ENCODE data around the gene EPC2. TPM values are rescaled to one million over a fixed set of nuclear protein-coding genes. Genes with fewer than 3 reads are reported as not detected.

The EPC2 gene
- total and polyA plus RNA-seq, 2 experiments from 2014 or later, result 4.2 to 20.0 TPM

DNA sequence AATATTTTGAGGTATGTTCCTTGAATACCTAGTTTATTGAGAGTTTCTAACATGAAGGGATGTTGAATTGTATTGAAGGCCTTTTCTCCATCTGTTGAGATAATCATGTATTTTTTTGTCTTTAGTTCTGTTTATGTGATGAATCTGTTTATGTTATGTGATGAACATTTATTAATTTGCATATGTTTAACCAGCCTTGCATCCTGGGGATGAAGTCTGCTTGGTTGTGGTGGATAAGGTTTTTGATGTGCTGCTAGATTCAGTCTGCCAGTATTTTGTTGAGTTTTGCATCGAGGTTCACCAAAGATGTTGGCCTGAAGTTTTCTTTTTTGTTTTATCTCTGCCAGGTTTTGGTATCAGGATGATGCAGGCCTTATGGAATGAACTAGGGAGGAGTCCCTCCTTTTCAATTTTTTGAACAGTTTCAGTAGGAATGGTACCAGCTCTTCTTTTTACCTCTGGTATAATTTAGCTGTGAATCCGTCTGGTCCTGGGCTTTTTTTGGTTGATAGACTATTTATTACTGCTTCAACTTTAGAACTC lies 71.9 kb downstream of the EPC2 start:
- Histone ChIP-seq H3K4me1 (ENCODE audit: insufficient read depth) (peaks cover 19% of the 10 kb centered on the region), H3K4me2 (ENCODE audit: unreplicated experiment) (no peak overlapping the region), H3K9me2 (ENCODE audit: insufficient read depth) (no peaks in the 10 kb centered on the region), H3K9ac (no peak overlapping the region), H3K36me3 (ENCODE audit: low read depth) (no peaks in the 10 kb centered on the region), H3K27me3 (replicated peaks; ENCODE audit: insufficient read depth) (no peaks in the 10 kb centered on the region), H3K79me2 (ENCODE audit: insufficient read depth) (peaks cover 100% of the 10 kb centered on the region), H3K27ac (no peak overlapping the region), H3K4me3 (no peak overlapping the region), H3F3A (ENCODE audit: insufficient read depth) (peaks cover 7% of the 10 kb centered on the region), H3K9me3 (ENCODE audit: low read depth) (no peaks in the 10 kb centered on the region), H2AFZ (no peak overlapping the region), H4K20me1 (ENCODE audit: insufficient read depth) (peaks cover 11% of the 10 kb centered on the region; the same call in 1 of the 2 replicates)
- 34 to 44% methylated on average over 2 of the region's 2 CpGs for WGBS, 2 experiments (ENCODE audit: low coverage in 1 of 2, low lambda C conversion rate in 2 of 2, missing lambda C conversion rate in 2 of 2)
- in situ Hi-C loops (cut with MboI), result no loop called here
- no peak for DNase-seq
- TF ChIP-seq EZH2 (IDR thresholded peaks at IDR 0.05; ENCODE audit: insufficient read depth, poor library complexity, severe bottlenecking), result no peak
- TF ChIP-seq EZH2phosphoT487 (IDR thresholded peaks at IDR 0.05; ENCODE audit: insufficient read depth, low read depth), result no peak

- peaks cover 100% of the 10 kb centered on the region for H3K79me2 ChIP-seq (ENCODE audit: insufficient read depth)
- H3K27ac ChIP-seq, result no peak overlapping the region
- peaks cover 22% of the 10 kb centered on the region; the same call in 1 of the 2 replicates for H4K20me1 ChIP-seq (ENCODE audit: insufficient read depth)
- in situ Hi-C loops (cut with MboI), result no loop called here
- no peaks in the 10 kb centered on the region for H3K9me2 ChIP-seq (ENCODE audit: insufficient read depth)
- 81 to 86% methylated on average over 3 of the region's 3 CpGs for WGBS, 2 experiments (ENCODE audit: low coverage in 1 of 2, low lambda C conversion rate in 2 of 2, missing lambda C conversion rate in 2 of 2)
- no peak overlapping the region for H3K4me3 ChIP-seq
- H3K9ac ChIP-seq, result no peak overlapping the region
- no peak for DNase-seq
- H2AFZ ChIP-seq, result no peak overlapping the region
- no peaks in the 10 kb centered on the region for H3K36me3 ChIP-seq (ENCODE audit: low read depth)
- H3K9me3 ChIP-seq (ENCODE audit: low read depth), result no peaks in the 10 kb centered on the region
- peaks cover 32% of the 10 kb centered on the region for H3K4me1 ChIP-seq (ENCODE audit: insufficient read depth)
- peaks cover 17% of the 10 kb centered on the region for H3F3A ChIP-seq (ENCODE audit: insufficient read depth)
- no peaks in the 10 kb centered on the region for H3K27me3 ChIP-seq (replicated peaks; ENCODE audit: insufficient read depth)
- H3K4me2 ChIP-seq (ENCODE audit: unreplicated experiment), result no peak overlapping the region
- TF ChIP-seq EZH2 (IDR thresholded peaks at IDR 0.05; ENCODE audit: insufficient read depth, poor library complexity, severe bottlenecking) (no peak), EZH2phosphoT487 (IDR thresholded peaks at IDR 0.05; ENCODE audit: insufficient read depth, low read depth) (no peak)
Observed at GRCh38 chr2:148718039-148718438, 73.5 kb downstream of the EPC2 start.

DNA sequence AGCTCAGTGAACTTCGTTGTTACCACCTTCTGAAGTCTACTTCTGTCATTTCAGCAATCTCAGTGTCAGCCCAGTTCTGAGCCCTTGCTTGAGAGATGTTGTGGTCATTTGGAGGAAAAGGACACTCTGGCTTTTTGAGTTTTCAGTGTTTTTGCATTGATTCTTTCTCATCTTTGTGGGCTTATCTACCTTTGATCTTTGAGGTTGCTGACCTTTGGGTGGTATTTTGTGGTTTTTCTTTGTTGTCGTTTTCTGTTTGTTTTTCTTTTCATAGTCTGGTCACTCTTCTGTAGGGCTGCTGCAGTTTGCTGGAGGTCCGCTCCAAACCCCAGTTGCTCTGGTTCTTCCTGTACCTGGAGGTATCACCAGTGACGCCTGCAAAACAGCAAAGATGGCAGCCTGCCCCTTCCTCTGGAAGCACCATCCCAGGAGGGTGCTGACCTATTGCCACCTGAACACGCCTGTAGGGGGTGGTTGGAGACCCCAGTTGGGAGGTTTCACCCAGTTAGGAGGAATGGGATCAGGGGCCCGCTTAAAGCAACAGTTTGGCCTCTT lies 74.7 kb downstream of the EPC2 start:
- H3K79me2 ChIP-seq (ENCODE audit: insufficient read depth), result peaks cover 100% of the 10 kb centered on the region
- H3F3A ChIP-seq (ENCODE audit: insufficient read depth), result peaks cover 17% of the 10 kb centered on the region
- TF ChIP-seq EZH2 (IDR thresholded peaks at IDR 0.05; ENCODE audit: insufficient read depth, poor library complexity, severe bottlenecking) (no peak), EZH2phosphoT487 (IDR thresholded peaks at IDR 0.05; ENCODE audit: insufficient read depth, low read depth) (no peak)
- in situ Hi-C loops (cut with MboI), result no loop called here
- H3K27ac ChIP-seq, result no peak overlapping the region
- H3K9ac ChIP-seq, result no peak overlapping the region
- H3K4me3 ChIP-seq, result no peak overlapping the region
- peaks cover 32% of the 10 kb centered on the region for H3K4me1 ChIP-seq (ENCODE audit: insufficient read depth)
- no peaks in the 10 kb centered on the region for H3K27me3 ChIP-seq (replicated peaks; ENCODE audit: insufficient read depth)
- H3K4me2 ChIP-seq (ENCODE audit: unreplicated experiment), result no peak overlapping the region
- no peaks in the 10 kb centered on the region for H3K36me3 ChIP-seq (ENCODE audit: low read depth)
- no peaks in the 10 kb centered on the region for H3K9me2 ChIP-seq (ENCODE audit: insufficient read depth)
- H2AFZ ChIP-seq, result no peak overlapping the region
- H4K20me1 ChIP-seq (ENCODE audit: insufficient read depth), result peaks cover 26% of the 10 kb centered on the region; the same call in 1 of the 2 replicates
- no peak for DNase-seq
- no peaks in the 10 kb centered on the region for H3K9me3 ChIP-seq (ENCODE audit: low read depth)
- WGBS, 2 experiments (ENCODE audit: low coverage in 1 of 2, low lambda C conversion rate in 2 of 2, missing lambda C conversion rate in 2 of 2), result 94 to 97% methylated on average over 6 of the region's 6 CpGs

GRCh38 chr2:148719941-148720436 lies 75.4 kb downstream of the EPC2 start:
- H3K4me2 ChIP-seq (ENCODE audit: unreplicated experiment), result peak overlapping the region; percentile 89

More at GRCh38 chr2:148719941-148720436, 75.4 kb downstream of the EPC2 start:
- Histone ChIP-seq H3K27ac (no peak overlapping the region), H3K79me2 (ENCODE audit: insufficient read depth) (peaks cover 100% of the 10 kb centered on the region), H4K20me1 (ENCODE audit: insufficient read depth) (peaks cover 26% of the 10 kb centered on the region; the same call in 1 of the 2 replicates), H3K27me3 (replicated peaks; ENCODE audit: insufficient read depth) (no peaks in the 10 kb centered on the region), H3K4me3 (peak overlapping the region; percentile 69; the same call in 1 of the 2 replicates), H3K9me2 (ENCODE audit: insufficient read depth) (no peaks in the 10 kb centered on the region), H3F3A (ENCODE audit: insufficient read depth) (peaks cover 17% of the 10 kb centered on the region), H3K9ac (no peak overlapping the region; the same call in 1 of the 2 replicates), H3K9me3 (ENCODE audit: low read depth) (no peaks in the 10 kb centered on the region), H3K36me3 (ENCODE audit: low read depth) (no peaks in the 10 kb centered on the region), H2AFZ (no peak overlapping the region), H3K4me1 (ENCODE audit: insufficient read depth) (peaks cover 32% of the 10 kb centered on the region)
- TF ChIP-seq EZH2phosphoT487 (IDR thresholded peaks at IDR 0.05; ENCODE audit: insufficient read depth, low read depth), result no peak
- TF ChIP-seq EZH2 (IDR thresholded peaks at IDR 0.05; ENCODE audit: insufficient read depth, poor library complexity, severe bottlenecking), result no peak
- WGBS, 2 experiments (ENCODE audit: low coverage in 1 of 2, low lambda C conversion rate in 2 of 2, missing lambda C conversion rate in 2 of 2), result 40 to 41% methylated on average over 2 of the region's 2 CpGs
- no peak for DNase-seq
- in situ Hi-C loops (cut with MboI), result no loop called here

Measured in GM23248 (cell line).